ENCODE measurements around the gene PCDHA1.
"Not testable (repeated sequence)": the region's sequence is repeated elsewhere in the genome, so short reads cannot be mapped to it uniquely, and the experiment has no call there.

PCDHA1 gene

GRCh38 chr5:140780512-140780911 is 5.4 kb upstream of the PCDHA1 start:
- Histone ChIP-seq H3K4me3 (no peak overlapping the region), H3K27ac (no peak overlapping the region)
- no peak for DNase-seq (ENCODE audit: low spot score)
- no peak for TF ChIP-seq CTCF (IDR thresholded peaks at IDR 0.05)

GRCh38 chr5:140787422-140787821 is 1.5 kb downstream of the PCDHA1 start:
- DNase-seq (ENCODE audit: low spot score); H3K27ac ChIP-seq: not testable (repeated sequence)
- H3K4me3 ChIP-seq = peak overlapping the region; percentile 5

- H3K27ac ChIP-seq; DNase-seq (ENCODE audit: low spot score): not testable (repeated sequence)
- H3K4me3 ChIP-seq = peak overlapping the region; percentile 5
Measured at GRCh38 chr5:140787849-140788504, 2.0 kb downstream of the PCDHA1 start.

- Histone ChIP-seq H3K27ac (no peak overlapping the region), H3K4me3 (no peak overlapping the region)
- TF ChIP-seq CTCF (IDR thresholded peaks at IDR 0.05) = no peak
- DNase-seq (ENCODE audit: low spot score) = no peak
Measured at GRCh38 chr5:140791089-140791488, 5.1 kb downstream of the PCDHA1 start.

- no peak within 1 kb of the TSS for H3K27ac ChIP-seq
- peak within 1 kb of the TSS; percentile 50 for H3K4me3 ChIP-seq
- DNase-seq (ENCODE audit: low spot score) = no peak
- no peak for TF ChIP-seq CTCF (IDR thresholded peaks at IDR 0.05)
Measured at GRCh38 chr5:140794595-140795258, 8.8 kb downstream of the PCDHA1 start, which contains the start of gene PCDHA2. Gene PCDHA2, plus strand, starts transcription at chr5:140794852.

GRCh38 chr5:140795259-140795641 is 9.3 kb downstream of the PCDHA1 start:
- H3K4me3 ChIP-seq = peak overlapping the region; percentile 50
- no peak for DNase-seq (ENCODE audit: low spot score)

GRCh38 chr5:140796072-140796717 is 10.3 kb downstream of the PCDHA1 start:
- H3K27ac ChIP-seq; DNase-seq (ENCODE audit: low spot score): not testable (repeated sequence)

More at GRCh38 chr5:140795259-140795641, 9.3 kb downstream of the PCDHA1 start:
- H3K27ac ChIP-seq = no peak overlapping the region
- TF ChIP-seq CTCF (IDR thresholded peaks at IDR 0.05) = no peak

GRCh38 chr5:140796718-140797095 is 10.8 kb downstream of the PCDHA1 start:
- H3K27ac ChIP-seq = no peak overlapping the region
- no peak for TF ChIP-seq CTCF (IDR thresholded peaks at IDR 0.05)
- H3K4me3 ChIP-seq = no peak overlapping the region
- DNase-seq (ENCODE audit: low spot score) = no peak

More at GRCh38 chr5:140796072-140796717, 10.3 kb downstream of the PCDHA1 start:
- H3K4me3 ChIP-seq = not testable (repeated sequence)

Measured in coronary artery (tissue), 2 donors.